MCF 10A (cell line): ENCODE results near the gene L3MBTL4. TPM values are rescaled to one million over a fixed set of nuclear protein-coding genes. Genes with fewer than 3 reads are reported as not detected.

Experiments used
- BruUV-seq: library from RNA; stranded (reverse); fragments of 400-500 nt; replicated peaks from 2 replicates; lab custom pipeline; 2021; lab: Mats Ljungman, UMichigan
- CTCF ChIA-PET: fragments of 300-600 bp; sonication (Branson Sonifier 250); formaldehyde crosslinking; extraction: SDS; loops from one replicate; lab custom pipeline; 2021; ENCODE audit warnings: antibody characterized with exemption, inconsistent platforms; lab: Yijun Ruan, JAX
- POLR2A ChIA-PET: fragments of 300-600, 350-650 bp; sonication (Branson Sonifier 250); formaldehyde crosslinking; extraction: SDS; loops from one replicate; lab custom pipeline; 2020; ENCODE audit warnings: antibody characterized with exemption, inconsistent platforms; lab: Yijun Ruan, JAX
- DNase-seq: peaks from one replicate; pipeline ENCODE4 v3.0.0-alpha.2; 2018; ENCODE audit not compliant: unreplicated experiment
- H3K27ac Mint-ChIP-seq: one replicate; pipeline ENCODE4 v1.8.0; 2022; ENCODE audit warnings: mild to moderate bottlenecking, low read depth, mixed read lengths; ENCODE audit not compliant: unreplicated experiment
- H3K27me3 Mint-ChIP-seq: one replicate; pipeline ENCODE4 v1.8.0; 2022; ENCODE audit warnings: mixed read lengths; ENCODE audit not compliant: insufficient read depth, unreplicated experiment
- H3K36me3 Mint-ChIP-seq: one replicate; pipeline ENCODE4 v1.8.0; 2022; ENCODE audit warnings: mild to moderate bottlenecking, moderate library complexity, mixed read lengths; ENCODE audit not compliant: insufficient read depth, unreplicated experiment
- H3K4me1 Mint-ChIP-seq: one replicate; pipeline ENCODE4 v1.8.0; 2022; ENCODE audit warnings: mixed read lengths; ENCODE audit not compliant: insufficient read depth, unreplicated experiment
- H3K4me3 Mint-ChIP-seq: one replicate; pipeline ENCODE4 v1.8.0; 2022; ENCODE audit warnings: mild to moderate bottlenecking, moderate library complexity, mixed read lengths; ENCODE audit not compliant: unreplicated experiment
- H3K9me3 Mint-ChIP-seq: one replicate; pipeline ENCODE4 v1.8.0; 2022; ENCODE audit warnings: mixed read lengths; ENCODE audit not compliant: unreplicated experiment
- intact Hi-C: fragments of 100-400 bp; cut with micrococcal nuclease; formaldehyde crosslinking; loops from 2 replicates; pipeline ENCODE4 v1.14.1; 2022
- total RNA-seq: library from RNA; stranded (reverse); gene quantifications from 2 replicates; pipeline ENCODE4 v1.2.3, GENCODE V29; 2022
- TF ChIP-seq, protein P1 (sequence below): fragments of 200-600 bp; IDR thresholded peaks from one replicate; pipeline ENCODE4 v1.8.0; 2022; ENCODE audit warnings: antibody characterized with exemption, mild to moderate bottlenecking; ENCODE audit not compliant: unreplicated experiment

The L3MBTL4 gene
- total RNA-seq, 1 experiment from 2014 or later: not detected

GRCh38 chr18:6004683-6005082 lies 410.0 kb downstream of the L3MBTL4 start:
- intact Hi-C loops: no loop called here
- no peak overlapping the region for H3K4me3 Mint-ChIP-seq
- H3K4me1 Mint-ChIP-seq: no peaks in the 10 kb centered on the region
- no peaks in the 10 kb centered on the region for H3K36me3 Mint-ChIP-seq
- BruUV-seq: no TSS peak
- CTCF ChIA-PET: interaction anchor here (0.6 kb wide), 2 partner anchors 660 to 1992 kb away, joined by 3 read pairs; no protein-coding TSS in a partner anchor
- no peak for DNase-seq
- peaks cover 9% of the 10 kb centered on the region for H3K9me3 Mint-ChIP-seq
- TF ChIP-seq, protein P1, sequence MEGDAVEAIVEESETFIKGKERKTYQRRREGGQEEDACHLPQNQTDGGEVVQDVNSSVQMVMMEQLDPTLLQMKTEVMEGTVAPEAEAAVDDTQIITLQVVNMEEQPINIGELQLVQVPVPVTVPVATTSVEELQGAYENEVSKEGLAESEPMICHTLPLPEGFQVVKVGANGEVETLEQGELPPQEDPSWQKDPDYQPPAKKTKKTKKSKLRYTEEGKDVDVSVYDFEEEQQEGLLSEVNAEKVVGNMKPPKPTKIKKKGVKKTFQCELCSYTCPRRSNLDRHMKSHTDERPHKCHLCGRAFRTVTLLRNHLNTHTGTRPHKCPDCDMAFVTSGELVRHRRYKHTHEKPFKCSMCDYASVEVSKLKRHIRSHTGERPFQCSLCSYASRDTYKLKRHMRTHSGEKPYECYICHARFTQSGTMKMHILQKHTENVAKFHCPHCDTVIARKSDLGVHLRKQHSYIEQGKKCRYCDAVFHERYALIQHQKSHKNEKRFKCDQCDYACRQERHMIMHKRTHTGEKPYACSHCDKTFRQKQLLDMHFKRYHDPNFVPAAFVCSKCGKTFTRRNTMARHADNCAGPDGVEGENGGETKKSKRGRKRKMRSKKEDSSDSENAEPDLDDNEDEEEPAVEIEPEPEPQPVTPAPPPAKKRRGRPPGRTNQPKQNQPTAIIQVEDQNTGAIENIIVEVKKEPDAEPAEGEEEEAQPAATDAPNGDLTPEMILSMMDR: no peak
- POLR2A ChIA-PET: no interaction called here
- no peaks in the 10 kb centered on the region for H3K27me3 Mint-ChIP-seq
- H3K27ac Mint-ChIP-seq: no peak overlapping the region

DNA sequence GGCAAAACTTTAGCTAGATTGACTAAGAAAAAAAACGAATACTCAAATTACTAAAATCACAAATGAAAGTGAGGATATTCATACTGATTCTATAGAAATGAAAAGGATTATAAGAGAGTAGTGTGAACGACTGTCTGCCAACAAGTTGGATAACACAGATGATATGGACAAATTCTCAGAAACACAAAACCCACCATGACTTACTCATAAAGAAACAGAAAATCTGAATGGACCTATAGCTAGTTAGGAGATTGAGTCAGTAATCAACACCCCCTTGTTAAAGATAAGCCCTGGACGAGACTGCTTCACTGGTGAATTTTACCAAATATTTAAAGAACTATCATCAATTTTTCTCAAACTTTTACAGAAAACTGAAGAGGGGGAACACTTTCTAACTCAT lies 410.6 kb downstream of the L3MBTL4 start:
- DNase-seq: no peak
- Mint-ChIP-seq H3K27me3 (no peaks in the 10 kb centered on the region), H3K27ac (no peak overlapping the region), H3K9me3 (peaks cover 14% of the 10 kb centered on the region), H3K36me3 (no peaks in the 10 kb centered on the region), H3K4me1 (no peaks in the 10 kb centered on the region), H3K4me3 (no peak overlapping the region)
- TF ChIP-seq, protein P1: no peak
- intact Hi-C loops: no loop called here
- CTCF ChIA-PET: no interaction called here
- POLR2A ChIA-PET: no interaction called here
- BruUV-seq: no TSS peak

DNA sequence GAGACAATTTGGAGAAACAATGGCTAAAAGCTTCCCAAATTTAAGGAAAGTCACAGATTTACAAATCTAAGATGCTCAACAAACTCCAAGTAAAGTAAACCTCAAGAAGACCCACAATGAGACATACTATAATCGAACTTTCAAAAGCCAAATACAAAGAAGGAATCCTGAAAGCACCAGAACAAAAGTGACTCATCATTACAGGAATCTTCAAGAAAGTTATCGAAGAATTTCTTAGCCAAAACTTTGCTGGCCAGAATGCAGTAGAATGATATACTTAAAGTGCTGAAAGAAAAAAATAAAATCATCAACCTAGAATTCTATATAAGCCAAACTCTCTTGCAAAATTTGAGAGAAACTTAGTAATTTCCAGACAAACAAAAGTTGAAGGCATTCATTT lies 412.8 kb downstream of the L3MBTL4 start:
- CTCF ChIA-PET: interaction anchor here (0.7 kb wide), 1 partner anchor 266 kb away, joined by 4 read pairs; no protein-coding TSS in a partner anchor
- no peaks in the 10 kb centered on the region for H3K27me3 Mint-ChIP-seq
- no peak overlapping the region for H3K27ac Mint-ChIP-seq
- H3K9me3 Mint-ChIP-seq: peaks cover 15% of the 10 kb centered on the region
- no TSS peak for BruUV-seq
- no peaks in the 10 kb centered on the region for H3K36me3 Mint-ChIP-seq
- POLR2A ChIA-PET: no interaction called here
- TF ChIP-seq, protein P1: no peak
- DNase-seq: no peak
- intact Hi-C loops: no loop called here
- no peaks in the 10 kb centered on the region for H3K4me1 Mint-ChIP-seq
- H3K4me3 Mint-ChIP-seq: no peak overlapping the region

GRCh38 chr18:5998907-5999306 lies 415.8 kb downstream of the L3MBTL4 start:
- BruUV-seq: no TSS peak
- intact Hi-C loops: no loop called here
- DNase-seq: no peak
- TF ChIP-seq, protein P1: no peak
- Mint-ChIP-seq H3K36me3 (no peaks in the 10 kb centered on the region), H3K27ac (no peak overlapping the region), H3K27me3 (peaks cover 16% of the 10 kb centered on the region), H3K9me3 (peaks cover 15% of the 10 kb centered on the region), H3K4me3 (no peak overlapping the region), H3K4me1 (no peaks in the 10 kb centered on the region)
- ChIA-PET CTCF (interaction anchor here (0.7 kb wide), 1 partner anchor 145 kb away, joined by 4 read pairs; no protein-coding TSS in a partner anchor), POLR2A (no interaction called here)
